ENCODE data around the gene DAB2IP.
A peak's percentile ranks its signal among the peaks of the same experiment; 100 is the strongest.

The DAB2IP gene

GRCh38 chr9:121743441-121744001, 92.1 kb downstream of the DAB2IP start:
- no peak for TF ChIP-seq EZH2phosphoT487 (IDR thresholded peaks at IDR 0.05; ENCODE audit: low read depth)
- TF ChIP-seq CTCF (IDR thresholded peaks at IDR 0.05; ENCODE audit: low read depth, low read length): no peak
- Histone ChIP-seq H2AFZ (ENCODE audit: low read depth, low read length) (no peak overlapping the region), H3K9me3 (ENCODE audit: insufficient read depth, low read length) (no peaks in the 10 kb centered on the region), H3K27ac (ENCODE audit: low read length) (no peak overlapping the region), H3K27me3 (ENCODE audit: low read depth, low read length) (no peaks in the 10 kb centered on the region), H3K36me3 (replicated peaks; ENCODE audit: low read depth, low read length) (no peaks in the 10 kb centered on the region), H3K4me2 (ENCODE audit: low read length) (no peak overlapping the region), H3K4me3 (ENCODE audit: low read length) (no peak overlapping the region), H3K9ac (ENCODE audit: low read length) (no peak overlapping the region), H3K79me2 (ENCODE audit: low read length) (no peaks in the 10 kb centered on the region), H4K20me1 (ENCODE audit: insufficient read depth, low read length) (no peaks in the 10 kb centered on the region), H3K4me1 (ENCODE audit: low read length) (peaks cover 19% of the 10 kb centered on the region)

- H3K79me2 ChIP-seq (ENCODE audit: low read length): no peaks in the 10 kb centered on the region
- no peak overlapping the region for H3K9ac ChIP-seq (ENCODE audit: low read length)
- H3K4me2 ChIP-seq (ENCODE audit: low read length): no peak overlapping the region
These were observed 92.7 kb downstream of the DAB2IP start for GRCh38 chr9:121744002-121744686.

GRCh38 chr9:121744687-121745395, 93.4 kb downstream of the DAB2IP start:
- Histone ChIP-seq H3K4me1 (ENCODE audit: low read length) (peaks cover 10% of the 10 kb centered on the region), H4K20me1 (ENCODE audit: insufficient read depth, low read length) (no peaks in the 10 kb centered on the region)

More at GRCh38 chr9:121744002-121744686, 92.7 kb downstream of the DAB2IP start:
- H3K4me3 ChIP-seq (ENCODE audit: low read length): no peak overlapping the region
- no peaks in the 10 kb centered on the region for H3K27me3 ChIP-seq (ENCODE audit: low read depth, low read length)
- no peaks in the 10 kb centered on the region for H4K20me1 ChIP-seq (ENCODE audit: insufficient read depth, low read length)
- no peak overlapping the region for H2AFZ ChIP-seq (ENCODE audit: low read depth, low read length)
- H3K9me3 ChIP-seq (ENCODE audit: insufficient read depth, low read length): no peaks in the 10 kb centered on the region
- H3K36me3 ChIP-seq (replicated peaks; ENCODE audit: low read depth, low read length): no peaks in the 10 kb centered on the region
- peaks cover 13% of the 10 kb centered on the region for H3K4me1 ChIP-seq (ENCODE audit: low read length)
- TF ChIP-seq CTCF (IDR thresholded peaks at IDR 0.05; ENCODE audit: low read depth, low read length) (peak; percentile 87), EZH2phosphoT487 (IDR thresholded peaks at IDR 0.05; ENCODE audit: low read depth) (no peak)
- H3K27ac ChIP-seq (ENCODE audit: low read length): no peak overlapping the region

More at GRCh38 chr9:121744687-121745395, 93.4 kb downstream of the DAB2IP start:
- TF ChIP-seq CTCF (IDR thresholded peaks at IDR 0.05; ENCODE audit: low read depth, low read length): no peak
- TF ChIP-seq EZH2phosphoT487 (IDR thresholded peaks at IDR 0.05; ENCODE audit: low read depth): no peak
- Histone ChIP-seq H3K27me3 (ENCODE audit: low read depth, low read length) (no peaks in the 10 kb centered on the region), H3K79me2 (ENCODE audit: low read length) (no peaks in the 10 kb centered on the region), H3K4me3 (ENCODE audit: low read length) (no peak overlapping the region), H3K4me2 (ENCODE audit: low read length) (no peak overlapping the region), H3K9me3 (ENCODE audit: insufficient read depth, low read length) (no peaks in the 10 kb centered on the region), H3K36me3 (replicated peaks; ENCODE audit: low read depth, low read length) (no peaks in the 10 kb centered on the region), H2AFZ (ENCODE audit: low read depth, low read length) (no peak overlapping the region), H3K27ac (ENCODE audit: low read length) (no peak overlapping the region), H3K9ac (ENCODE audit: low read length) (no peak overlapping the region)

All from OCI-LY3 (cell line).